GM06990 (cell line): ENCODE data around the gene CHKB.

Experiments used
- DNase-seq: peaks from one replicate; pipeline ENCODE4 v3.0.0-alpha.2; 2011; ENCODE audit not compliant: insufficient read length; ENCODE audit errors: extremely low read depth
- H3K27me3 ChIP-seq: replicated peaks from 2 replicates; pipeline ENCODE4 v1.6.0; 2011; ENCODE audit warnings: low read length; ENCODE audit not compliant: control insufficient read depth, insufficient read depth
- H3K36me3 ChIP-seq: 2 replicates; pipeline ENCODE4 v1.5.1; 2011; ENCODE audit warnings: low read length; ENCODE audit not compliant: control insufficient read depth, insufficient read depth
- H3K4me3 ChIP-seq: replicated peaks from 2 replicates; pipeline ENCODE4 v1.5.1; 2011; ENCODE audit warnings: low read depth, mild to moderate bottlenecking, control low read depth, low read length
- CTCF ChIP-seq: IDR thresholded peaks from 2 replicates; pipeline ENCODE4 v1.5.1; 2011; ENCODE audit warnings: low read length, control low read depth, mild to moderate bottlenecking, inconsistent platforms; ENCODE audit not compliant: insufficient read depth, poor library complexity, severe bottlenecking

CHKB gene

DNA sequence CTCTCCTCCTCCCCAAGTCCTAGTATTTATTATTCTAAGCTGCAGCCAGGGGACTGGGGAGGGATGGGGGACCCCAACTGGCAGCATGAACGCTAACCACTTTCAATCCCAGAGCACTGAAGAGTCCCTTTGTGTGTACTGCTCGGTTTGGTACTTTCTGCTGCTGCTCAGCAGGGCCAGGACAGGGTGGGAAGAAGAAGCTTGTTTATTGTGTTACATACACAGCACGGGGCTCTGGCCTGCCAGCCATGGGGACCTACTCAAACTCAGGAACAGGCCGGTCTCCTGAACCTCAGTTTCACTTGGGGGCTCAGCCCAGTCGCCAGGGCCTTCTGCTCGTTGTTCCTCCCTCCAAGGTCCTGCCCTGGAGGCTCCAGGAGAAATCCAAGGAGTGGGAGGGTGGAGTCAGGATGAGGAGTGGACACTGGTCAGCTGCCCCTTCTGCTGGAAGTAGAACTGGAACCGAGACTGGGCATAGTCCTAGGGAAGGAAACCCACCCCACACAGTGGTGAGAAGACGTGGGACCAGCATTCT, 3.8 kb downstream of the CHKB start:
- no peak for TF ChIP-seq CTCF
- H3K36me3 ChIP-seq, result peaks cover 34% of the 10 kb centered on the region
- no peak overlapping the region for H3K4me3 ChIP-seq
- DNase-seq, result no peak
- no peaks in the 10 kb centered on the region for H3K27me3 ChIP-seq

GRCh38 chr22:50577987-50578775, 4.5 kb downstream of the CHKB start, which contains the start of gene CPT1B:
Gene CPT1B, minus strand, starts transcription at chr22:50578427. Its CDS starts 512 bp downstream, at chr22:50577915.
- no peak for DNase-seq
- TF ChIP-seq CTCF, result no peak

GRCh38 chr22:50577697-50577986, 5.0 kb downstream of the CHKB start:
- H3K4me3 ChIP-seq, result no peak overlapping the region

More at GRCh38 chr22:50577987-50578775, 4.5 kb downstream of the CHKB start, which contains the start of gene CPT1B:
- Histone ChIP-seq H3K4me3 (no peak within 1 kb of the TSS), H3K36me3 (peaks cover 34% of the 10 kb centered on the region), H3K27me3 (no peaks in the 10 kb centered on the region)

DNA sequence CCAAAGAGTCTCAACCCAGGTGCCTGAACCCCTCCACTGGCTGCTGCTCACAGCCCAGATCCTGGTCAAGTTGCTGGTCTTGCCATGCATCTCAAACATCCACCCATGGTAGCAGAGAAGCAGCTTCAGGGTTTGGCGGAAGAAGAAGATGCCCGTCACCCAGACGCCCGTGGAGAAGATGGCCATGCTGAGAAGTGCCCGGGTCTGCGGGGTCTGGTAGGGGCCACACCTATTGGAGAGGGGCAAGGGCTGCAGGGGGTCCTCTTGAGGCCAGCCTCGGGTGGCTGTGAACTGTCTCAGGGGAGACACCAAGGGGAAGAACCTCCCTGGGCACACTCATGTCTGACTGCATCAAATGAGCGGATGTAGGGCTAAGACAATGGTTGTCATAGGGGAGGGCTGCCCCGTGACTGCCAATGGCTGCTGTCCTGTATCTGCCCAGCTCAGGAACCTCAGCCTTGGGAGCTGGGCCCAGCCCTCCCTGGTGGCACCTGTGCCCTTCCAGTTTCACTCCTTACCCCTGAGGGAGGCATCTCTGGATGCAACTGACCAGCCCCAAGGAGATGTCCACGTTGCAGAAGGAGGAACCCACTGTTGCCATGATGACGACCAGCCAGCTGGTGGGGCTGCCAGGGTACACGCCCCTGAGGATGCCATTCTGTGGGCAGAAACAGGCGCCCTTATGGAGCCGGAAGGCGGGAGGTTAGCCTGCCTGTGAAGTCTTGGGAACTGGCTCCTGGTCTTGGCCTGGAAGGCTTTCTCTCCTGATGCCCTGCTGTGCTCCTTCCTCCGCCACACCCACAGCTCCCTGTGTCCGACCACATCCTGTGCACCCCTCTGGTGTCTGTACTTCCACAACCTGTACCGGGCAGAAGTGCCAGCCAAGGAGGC, 5.6 kb downstream of the CHKB start:
- Histone ChIP-seq H3K4me3 (no peak overlapping the region), H3K36me3 (peaks cover 40% of the 10 kb centered on the region), H3K27me3 (no peaks in the 10 kb centered on the region)
- no peak for TF ChIP-seq CTCF
- DNase-seq, result no peak

More at GRCh38 chr22:50577697-50577986, 5.0 kb downstream of the CHKB start:
- TF ChIP-seq CTCF, result no peak
- Histone ChIP-seq H3K27me3 (no peaks in the 10 kb centered on the region), H3K36me3 (peaks cover 38% of the 10 kb centered on the region)
- DNase-seq, result no peak

GRCh38 chr22:50576070-50576469, 6.6 kb downstream of the CHKB start:
- no peak for DNase-seq
- Histone ChIP-seq H3K27me3 (no peaks in the 10 kb centered on the region), H3K36me3 (peaks cover 49% of the 10 kb centered on the region), H3K4me3 (no peak overlapping the region)
- no peak for TF ChIP-seq CTCF
